ENCODE data around the gene KLF12. TPM values are rescaled to one million over a fixed set of nuclear protein-coding genes. Genes with fewer than 3 reads are reported as not detected.

The KLF12 gene
- total and polyA plus RNA-seq, 5 donors from 2014 or later = 18.7 to 95.1 (median 28.1) TPM

GRCh38 chr13:74103196-74103595, 31.0 kb downstream of the KLF12 start:
- Mint-ChIP-seq H3K4me1 (peaks cover 47 to 80% (median 67%) of the 10 kb centered on the region in 4 donors), H3K27ac (no peak overlapping the region), H3K27me3 (no peaks in the 10 kb centered on the region), H3K9me3 (peaks cover 0 to 4% (median 0%) of the 10 kb centered on the region in 7 donors), H3K36me3 (peaks cover 21% of the 10 kb centered on the region), H3K4me3 (no peak overlapping the region)
- no peaks in the 10 kb centered on the region for H3K27me3 ChIP-seq (ENCODE audit: control insufficient read depth, insufficient read depth, low read length)
- ATAC-seq (ENCODE audit: low read depth in 2 of 2) = no peak
- H3K9me3 ChIP-seq (ENCODE audit: control insufficient read depth in 2 of 2, low read length in 2 of 2) = no peaks in the 10 kb centered on the region
- H3K27ac ChIP-seq (ENCODE audit: insufficient read depth, low read length, poor library complexity, severe bottlenecking) = no peak overlapping the region
- H3K4me3 ChIP-seq (ENCODE audit: low read depth, low read length) = no peak overlapping the region
- DNase-seq = no peak
- H3K4me1 ChIP-seq (ENCODE audit: control insufficient read depth, insufficient read depth, low read length, poor library complexity, severe bottlenecking) = peaks cover 7% of the 10 kb centered on the region
- no peaks in the 10 kb centered on the region for H3K36me3 ChIP-seq (ENCODE audit: control insufficient read depth, insufficient read depth, low read length)

- Mint-ChIP-seq H3K36me3 (peaks cover 21% of the 10 kb centered on the region), H3K9me3 (peaks cover 0 to 4% (median 0%) of the 10 kb centered on the region in 7 donors), H3K27ac (no peak overlapping the region), H3K27me3 (no peaks in the 10 kb centered on the region), H3K4me3 (no peak overlapping the region), H3K4me1 (peaks cover 49 to 82% (median 71%) of the 10 kb centered on the region in 4 donors)
- Histone ChIP-seq H3K27ac (ENCODE audit: insufficient read depth, low read length, poor library complexity, severe bottlenecking) (no peak overlapping the region), H3K27me3 (ENCODE audit: control insufficient read depth, insufficient read depth, low read length) (no peaks in the 10 kb centered on the region), H3K4me3 (ENCODE audit: low read depth, low read length) (no peak overlapping the region), H3K36me3 (ENCODE audit: control insufficient read depth, insufficient read depth, low read length) (no peaks in the 10 kb centered on the region), H3K4me1 (ENCODE audit: control insufficient read depth, insufficient read depth, low read length, poor library complexity, severe bottlenecking) (peaks cover 10% of the 10 kb centered on the region), H3K9me3 (ENCODE audit: control insufficient read depth in 2 of 2, low read length in 2 of 2) (no peaks in the 10 kb centered on the region)
- DNase-seq = no peak
- no peak for ATAC-seq (ENCODE audit: low read depth in 2 of 2)
Observed at GRCh38 chr13:74102691-74103090, 31.5 kb downstream of the KLF12 start.

- H3K27me3 ChIP-seq (ENCODE audit: control insufficient read depth, insufficient read depth, low read length) = no peaks in the 10 kb centered on the region
- no peaks in the 10 kb centered on the region for H3K36me3 ChIP-seq (ENCODE audit: control insufficient read depth, insufficient read depth, low read length)
- no peak overlapping the region for H3K4me3 ChIP-seq (ENCODE audit: low read depth, low read length)
- Mint-ChIP-seq H3K27me3 (no peaks in the 10 kb centered on the region), H3K9me3 (no peaks in the 10 kb centered on the region), H3K36me3 (peaks cover 18% of the 10 kb centered on the region), H3K4me3 (peak overlapping the region in 1 of 4 donors; percentile 17), H3K27ac (peak overlapping the region in 2 of 3 donors; percentile 7 to 38), H3K4me1 (peaks cover 48 to 82% (median 71%) of the 10 kb centered on the region in 4 donors)
- H3K27ac ChIP-seq (ENCODE audit: insufficient read depth, low read length, poor library complexity, severe bottlenecking) = no peak overlapping the region
- no peaks in the 10 kb centered on the region for H3K9me3 ChIP-seq (ENCODE audit: control insufficient read depth in 2 of 2, low read length in 2 of 2)
- H3K4me1 ChIP-seq (ENCODE audit: control insufficient read depth, insufficient read depth, low read length, poor library complexity, severe bottlenecking) = peaks cover 10% of the 10 kb centered on the region
- ATAC-seq (ENCODE audit: low read depth in 2 of 2) (no peak), DNase-seq (no peak)
Observed at GRCh38 chr13:74101436-74101835, 32.8 kb downstream of the KLF12 start.

GRCh38 chr13:74098077-74098476, 36.1 kb downstream of the KLF12 start:
- peak overlapping the region in 1 of 3 donors; percentile 90 for H3K27ac Mint-ChIP-seq

GRCh38 chr13:74097116-74097515, 37.1 kb downstream of the KLF12 start:
- no peak for ATAC-seq (ENCODE audit: low read depth in 2 of 2)
- DNase-seq = no peak
- Mint-ChIP-seq H3K4me1 (peaks cover 30 to 85% (median 69%) of the 10 kb centered on the region in 4 donors), H3K9me3 (no peaks in the 10 kb centered on the region), H3K36me3 (peaks cover 13% of the 10 kb centered on the region), H3K27ac (peak overlapping the region in 1 of 3 donors; percentile 11), H3K4me3 (peak overlapping the region in 1 of 4 donors; percentile 21), H3K27me3 (no peaks in the 10 kb centered on the region)
- Histone ChIP-seq H3K27ac (ENCODE audit: insufficient read depth, low read length, poor library complexity, severe bottlenecking) (no peak overlapping the region), H3K9me3 (ENCODE audit: control insufficient read depth in 2 of 2, low read length in 2 of 2) (no peaks in the 10 kb centered on the region), H3K4me3 (ENCODE audit: low read depth, low read length) (no peak overlapping the region), H3K4me1 (ENCODE audit: control insufficient read depth, insufficient read depth, low read length, poor library complexity, severe bottlenecking) (peaks cover 21% of the 10 kb centered on the region), H3K36me3 (ENCODE audit: control insufficient read depth, insufficient read depth, low read length) (no peaks in the 10 kb centered on the region), H3K27me3 (ENCODE audit: control insufficient read depth, insufficient read depth, low read length) (no peaks in the 10 kb centered on the region)

More at GRCh38 chr13:74098077-74098476, 36.1 kb downstream of the KLF12 start:
- Histone ChIP-seq H3K9me3 (ENCODE audit: control insufficient read depth in 2 of 2, low read length in 2 of 2) (no peaks in the 10 kb centered on the region), H3K36me3 (ENCODE audit: control insufficient read depth, insufficient read depth, low read length) (no peaks in the 10 kb centered on the region), H3K27me3 (ENCODE audit: control insufficient read depth, insufficient read depth, low read length) (no peaks in the 10 kb centered on the region), H3K4me1 (ENCODE audit: control insufficient read depth, insufficient read depth, low read length, poor library complexity, severe bottlenecking) (peaks cover 13% of the 10 kb centered on the region), H3K27ac (ENCODE audit: insufficient read depth, low read length, poor library complexity, severe bottlenecking) (no peak overlapping the region), H3K4me3 (ENCODE audit: low read depth, low read length) (no peak overlapping the region)
- ATAC-seq (ENCODE audit: low read depth in 2 of 2) (no peak), DNase-seq (no peak)
- H3K4me1 Mint-ChIP-seq = peaks cover 34 to 85% (median 69%) of the 10 kb centered on the region in 4 donors
- no peaks in the 10 kb centered on the region for H3K9me3 Mint-ChIP-seq
- H3K4me3 Mint-ChIP-seq = peak overlapping the region in 1 of 4 donors; percentile 52
- H3K27me3 Mint-ChIP-seq = no peaks in the 10 kb centered on the region
- H3K36me3 Mint-ChIP-seq = peaks cover 18% of the 10 kb centered on the region

GRCh38 chr13:74093691-74094090, 40.5 kb downstream of the KLF12 start:
- H3K4me1 Mint-ChIP-seq = peaks cover 25 to 82% (median 71%) of the 10 kb centered on the region in 4 donors
- H3K27ac ChIP-seq (ENCODE audit: insufficient read depth, low read length, poor library complexity, severe bottlenecking) = no peak overlapping the region

GRCh38 chr13:74092711-74093110, 41.5 kb downstream of the KLF12 start:
- H3K36me3 ChIP-seq (ENCODE audit: control insufficient read depth, insufficient read depth, low read length) = no peaks in the 10 kb centered on the region
- Mint-ChIP-seq H3K4me3 (peak overlapping the region in 1 of 4 donors; percentile 29), H3K9me3 (no peaks in the 10 kb centered on the region), H3K27ac (peak overlapping the region in 2 of 3 donors; percentile 36 to 62), H3K27me3 (no peaks in the 10 kb centered on the region), H3K36me3 (no peaks in the 10 kb centered on the region), H3K4me1 (peaks cover 28 to 85% (median 72%) of the 10 kb centered on the region in 4 donors)
- no peak for ATAC-seq (ENCODE audit: low read depth in 2 of 2)
- H3K9me3 ChIP-seq (ENCODE audit: control insufficient read depth in 2 of 2, low read length in 2 of 2) = no peaks in the 10 kb centered on the region
- H3K27ac ChIP-seq (ENCODE audit: insufficient read depth, low read length, poor library complexity, severe bottlenecking) = no peak overlapping the region
- no peak for DNase-seq
- peak overlapping the region; percentile 4 for H3K4me3 ChIP-seq (ENCODE audit: low read depth, low read length)
- H3K4me1 ChIP-seq (ENCODE audit: control insufficient read depth, insufficient read depth, low read length, poor library complexity, severe bottlenecking) = peaks cover 40% of the 10 kb centered on the region
- H3K27me3 ChIP-seq (ENCODE audit: control insufficient read depth, insufficient read depth, low read length) = no peaks in the 10 kb centered on the region

More at GRCh38 chr13:74093691-74094090, 40.5 kb downstream of the KLF12 start:
- ATAC-seq (ENCODE audit: low read depth in 2 of 2) (no peak), DNase-seq (no peak)
- Histone ChIP-seq H3K36me3 (ENCODE audit: control insufficient read depth, insufficient read depth, low read length) (no peaks in the 10 kb centered on the region), H3K9me3 (ENCODE audit: control insufficient read depth in 2 of 2, low read length in 2 of 2) (no peaks in the 10 kb centered on the region), H3K4me3 (ENCODE audit: low read depth, low read length) (no peak overlapping the region), H3K4me1 (ENCODE audit: control insufficient read depth, insufficient read depth, low read length, poor library complexity, severe bottlenecking) (peaks cover 35% of the 10 kb centered on the region), H3K27me3 (ENCODE audit: control insufficient read depth, insufficient read depth, low read length) (no peaks in the 10 kb centered on the region)
- H3K9me3 Mint-ChIP-seq = no peaks in the 10 kb centered on the region
- H3K4me3 Mint-ChIP-seq = no peak overlapping the region
- H3K36me3 Mint-ChIP-seq = no peaks in the 10 kb centered on the region
- H3K27me3 Mint-ChIP-seq = no peaks in the 10 kb centered on the region
- H3K27ac Mint-ChIP-seq = no peak overlapping the region
